NCI-H460 (cell line): ENCODE data around the gene BTN1A1. TPM values are rescaled to one million over a fixed set of nuclear protein-coding genes. Genes with fewer than 3 reads are reported as not detected.

Experiments used
- DNase-seq: peaks from one replicate; pipeline ENCODE4 v3.0.0-alpha.2; 2016; ENCODE audit warnings: low read depth; ENCODE audit errors: extremely low read depth
- total RNA-seq: library from RNA; depleted of rRNA; stranded (reverse); fragments of >200 nt; shearing (Covaris generic); gene quantifications from 2 replicates; pipeline ENCODE4 v1.2.3, GENCODE V29; 2014

The BTN1A1 gene
- total RNA-seq, 1 experiment from 2014 or later: not detected

GRCh38 chr6:26475823-26476729 lies 24.0 kb upstream of the BTN1A1 start:
- DNase-seq: no peak

DNA sequence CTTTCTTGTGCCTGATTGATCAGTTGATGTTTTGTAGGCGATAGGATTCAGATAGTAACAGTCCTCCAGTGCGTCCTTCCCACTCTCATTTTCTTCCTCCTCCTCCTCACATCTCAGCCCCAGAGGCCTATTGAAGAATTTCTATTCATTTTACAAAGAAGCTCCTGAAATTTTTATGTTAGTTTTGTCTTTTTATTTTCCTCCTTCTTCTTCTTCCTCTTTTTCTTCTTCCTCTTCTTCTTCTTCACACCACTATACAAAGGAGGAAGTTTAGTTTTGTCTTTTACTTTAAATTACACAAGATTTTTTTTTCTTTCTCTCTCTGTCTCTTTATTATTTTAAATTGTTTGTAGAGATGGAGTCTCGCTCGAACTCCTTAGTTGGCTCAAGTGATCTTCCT lies 23.2 kb upstream of the BTN1A1 start:
- no peak for DNase-seq

DNA sequence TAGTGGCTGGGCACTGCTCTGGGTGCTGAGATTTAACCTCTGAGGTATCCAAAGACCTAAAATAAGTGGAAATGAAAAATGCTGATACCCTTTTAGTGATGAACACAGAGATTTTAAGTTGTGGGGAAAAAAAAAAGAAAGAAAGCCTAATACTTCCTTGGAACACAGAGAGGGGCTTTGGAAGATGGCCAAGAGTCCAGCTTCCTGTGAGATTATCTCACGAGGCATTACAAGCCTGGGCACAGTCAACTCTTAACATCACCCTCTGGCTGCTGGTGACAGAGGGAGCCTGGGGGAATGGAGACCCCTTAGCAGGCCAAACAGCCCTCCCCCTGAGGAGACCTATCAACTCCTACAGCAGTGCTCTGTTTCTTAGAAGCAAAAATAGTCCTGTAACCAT lies 22.7 kb upstream of the BTN1A1 start:
- DNase-seq: no peak

DNA sequence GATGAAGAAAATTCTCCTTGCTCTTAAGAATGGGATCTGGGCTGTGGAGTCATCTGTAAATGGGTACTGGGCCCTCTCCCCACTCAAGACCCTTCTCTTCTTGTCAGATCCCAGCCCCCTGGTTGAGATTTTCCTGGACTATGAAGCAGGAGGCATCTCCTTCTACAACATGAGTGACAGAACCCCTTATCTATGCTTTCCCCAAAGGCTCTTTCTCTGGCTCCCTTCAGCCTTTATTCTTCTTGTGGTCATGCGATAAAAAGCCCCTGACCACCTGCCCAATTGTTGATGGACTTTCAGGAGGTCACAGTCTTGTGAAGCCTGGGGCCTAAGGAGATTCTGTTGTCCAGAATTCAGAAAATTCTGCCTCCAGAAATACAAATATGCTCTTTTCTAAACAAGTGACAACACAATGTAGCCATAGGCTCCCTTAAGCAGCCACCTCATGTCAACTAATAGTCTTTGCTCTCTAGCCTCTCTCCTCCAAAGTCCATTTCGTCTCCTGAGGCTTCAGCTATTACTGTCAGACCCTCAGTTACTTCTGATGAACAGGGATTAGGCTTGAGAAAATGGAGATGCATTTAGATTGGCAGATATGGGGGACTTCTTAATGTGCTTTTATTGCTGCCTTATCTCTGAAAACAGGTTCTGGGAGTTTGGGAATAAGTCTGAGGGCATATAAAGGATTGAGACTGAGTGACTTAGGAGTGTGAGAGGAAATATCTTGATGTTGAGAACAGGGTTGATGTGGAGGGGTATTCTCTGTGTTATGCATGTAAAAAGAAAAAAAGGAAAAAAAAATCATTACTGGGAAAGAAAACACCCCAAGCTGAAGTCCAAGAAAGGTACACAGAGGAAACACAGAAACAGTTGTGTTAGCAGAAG lies 21.8 kb upstream of the BTN1A1 start:
- no peak for DNase-seq

GRCh38 chr6:26478985-26479278 lies 21.2 kb upstream of the BTN1A1 start:
- no peak for DNase-seq

GRCh38 chr6:26482338-26482737 lies 17.8 kb upstream of the BTN1A1 start:
- DNase-seq: no peak

DNA sequence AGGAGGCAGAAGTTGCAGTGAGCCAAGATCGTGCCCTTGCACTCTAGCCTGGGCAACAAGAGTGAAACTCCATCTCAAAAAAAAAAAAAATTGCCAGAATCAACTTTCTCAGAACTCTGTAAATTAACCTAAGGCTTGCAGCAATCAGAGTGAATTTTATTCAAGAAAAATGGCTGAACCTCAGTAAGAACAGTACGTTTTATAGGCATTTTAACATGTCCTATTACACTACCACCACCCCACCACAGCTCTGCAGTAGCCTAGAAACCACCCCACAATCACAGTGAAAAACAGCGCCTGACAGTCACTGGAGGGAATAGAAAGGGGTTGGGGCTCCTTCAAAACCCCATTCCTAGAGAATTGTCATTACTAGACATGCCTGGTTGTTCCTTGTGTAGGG lies 16.4 kb upstream of the BTN1A1 start:
- no peak for DNase-seq

- DNase-seq: no peak
These were observed 15.9 kb upstream of the BTN1A1 start for GRCh38 chr6:26484161-26484560.

GRCh38 chr6:26485112-26485780 lies 14.9 kb upstream of the BTN1A1 start:
- DNase-seq: no peak

GRCh38 chr6:26486358-26486757 lies 13.7 kb upstream of the BTN1A1 start:
- DNase-seq: no peak

DNA sequence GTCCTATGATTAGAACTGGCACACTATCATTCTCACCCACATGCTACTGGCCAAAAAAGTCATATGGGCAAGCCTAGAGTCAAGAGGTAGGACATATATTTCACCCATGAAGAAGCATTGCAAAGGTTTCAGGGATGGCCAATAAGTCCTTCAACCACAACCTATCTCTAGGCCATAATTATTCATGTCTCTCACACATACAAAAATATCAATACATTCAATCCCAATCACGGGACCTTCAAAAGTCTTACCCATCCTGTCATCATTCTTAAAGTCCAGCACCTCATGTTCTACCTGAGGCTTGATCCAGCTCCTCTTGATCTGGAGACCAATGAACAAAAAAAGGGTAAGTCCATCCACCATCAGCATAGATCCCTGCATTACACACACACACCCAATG lies 12.6 kb upstream of the BTN1A1 start:
- no peak for DNase-seq

- DNase-seq: no peak
These were observed 9.8 kb upstream of the BTN1A1 start for GRCh38 chr6:26489996-26490964.

GRCh38 chr6:26491604-26492003 lies 8.5 kb upstream of the BTN1A1 start:
- no peak for DNase-seq

DNA sequence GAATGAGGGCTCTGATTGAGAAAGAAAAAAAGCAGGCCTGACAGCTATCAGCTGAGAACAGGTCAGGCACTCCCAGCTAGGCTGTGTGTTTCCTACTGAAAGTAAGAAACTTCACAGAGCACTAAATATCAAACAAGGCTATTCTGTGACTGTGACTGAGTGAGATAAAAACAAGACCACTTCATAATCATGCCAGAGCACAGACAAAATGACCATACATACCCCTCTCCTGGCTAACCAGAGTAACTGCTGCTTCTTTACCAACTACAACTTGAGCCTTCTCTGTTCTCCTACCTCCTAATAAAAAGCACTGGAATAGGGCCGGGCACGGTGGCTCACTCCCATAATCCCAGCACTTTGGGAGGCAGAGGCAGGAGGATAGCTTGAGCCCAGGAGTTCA lies 6.8 kb upstream of the BTN1A1 start:
- no peak for DNase-seq

GRCh38 chr6:26494117-26494516 lies 6.0 kb upstream of the BTN1A1 start:
- DNase-seq: no peak

- no peak for DNase-seq
These were observed 4.8 kb upstream of the BTN1A1 start for GRCh38 chr6:26495281-26495680.

DNA sequence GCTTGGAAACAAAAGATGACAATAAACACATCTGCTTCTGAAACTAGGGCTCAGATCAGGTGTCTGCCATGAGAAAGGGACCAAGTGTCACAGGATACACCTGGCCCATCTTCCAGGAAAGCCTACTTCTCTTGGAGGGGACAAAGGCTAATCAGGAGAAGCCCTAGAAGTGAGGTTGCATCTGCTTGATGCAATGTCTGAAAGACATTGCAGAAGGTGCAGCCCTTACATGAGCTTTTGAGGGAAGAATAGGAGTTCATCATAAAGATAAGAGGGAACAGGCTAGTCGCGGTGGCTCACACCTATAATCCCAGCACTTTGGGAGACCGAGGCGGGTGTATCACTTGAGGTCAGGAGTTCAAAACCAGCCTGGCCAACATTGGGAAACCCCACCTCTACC lies 2.5 kb upstream of the BTN1A1 start:
- DNase-seq: no peak

DNA sequence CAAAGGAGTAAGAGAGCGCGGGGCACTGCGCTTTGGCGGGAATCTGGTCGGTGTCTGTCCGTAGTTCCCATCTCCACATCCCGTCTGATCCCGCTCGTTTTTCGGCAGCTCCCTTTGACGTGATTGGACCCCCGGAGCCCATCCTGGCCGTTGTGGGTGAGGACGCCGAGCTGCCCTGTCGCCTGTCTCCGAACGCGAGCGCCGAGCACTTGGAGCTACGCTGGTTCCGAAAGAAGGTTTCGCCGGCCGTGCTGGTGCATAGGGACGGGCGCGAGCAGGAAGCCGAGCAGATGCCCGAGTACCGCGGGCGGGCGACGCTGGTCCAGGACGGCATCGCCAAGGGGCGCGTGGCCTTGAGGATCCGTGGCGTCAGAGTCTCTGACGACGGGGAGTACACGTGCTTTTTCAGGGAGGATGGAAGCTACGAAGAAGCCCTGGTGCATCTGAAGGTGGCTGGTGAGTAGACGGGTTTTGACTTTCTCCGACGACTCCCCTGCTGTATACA lies 1.4 kb downstream of the BTN1A1 start:
- DNase-seq: no peak

GRCh38 chr6:26502165-26502564 lies 2.1 kb downstream of the BTN1A1 start:
- no peak for DNase-seq

- no peak for DNase-seq
These were observed 2.5 kb downstream of the BTN1A1 start for GRCh38 chr6:26502626-26503025.
